K562 (cell line): ENCODE measurements around the gene ELMOD1. TPM values are rescaled to one million over a fixed set of nuclear protein-coding genes. Genes with fewer than 3 reads are reported as not detected.

ENCODE experiments used
- CCAR2 ChIP-seq: fragments of 200-400 bp; formaldehyde crosslinking; IDR thresholded peaks from 2 replicates; pipeline ENCODE4 v1.6.1; 2017; ENCODE audit warnings: mild to moderate bottlenecking, low read depth, low read length
- DDX20 ChIP-seq: fragments of 450-650 bp; IDR thresholded peaks from 2 replicates; pipeline ENCODE4 v1.6.1; 2016; ENCODE audit warnings: missing genetic modification characterization, low read depth, mild to moderate bottlenecking, missing compliant biosample characterization, moderate library complexity
- KDM2B ChIP-seq: fragments of 250-450 bp; sonication (Bioruptor Pico); IDR thresholded peaks from 2 replicates; pipeline ENCODE4 v1.8.0; 2021; ENCODE audit warnings: mild to moderate bottlenecking, moderate library complexity
- PBX2 ChIP-seq, 2 experiments: IDR thresholded peaks in 1 of 2; conservative IDR thresholded peaks in 1 of 2; 2 replicates each; pipeline ENCODE4 v1.6.1; 2016; ENCODE audit warnings: low read depth in 2 of 2, mild to moderate bottlenecking in 1 of 2, missing compliant biosample characterization in 1 of 2, missing genetic modification characterization in 1 of 2, moderate library complexity in 1 of 2
- RBBP5 ChIP-seq: fragments of 200-600 bp; sonication (generic); IDR thresholded peaks from 2 replicates; pipeline ENCODE4 v1.6.1; 2012; ENCODE audit warnings: borderline replicate concordance, mild to moderate bottlenecking, low read length, control low read depth, inconsistent platforms; ENCODE audit not compliant: insufficient read depth, poor library complexity, severe bottlenecking
- SAP30 ChIP-seq: fragments of 200-600 bp; sonication (generic); IDR thresholded peaks from 2 replicates; pipeline ENCODE4 v1.6.1; 2012; ENCODE audit warnings: borderline replicate concordance, low read depth, mild to moderate bottlenecking, moderate library complexity, low read length, control low read depth, inconsistent platforms; ENCODE audit not compliant: insufficient read depth, poor library complexity, severe bottlenecking
- SPI1 ChIP-seq: IDR thresholded peaks from 2 replicates; pipeline ENCODE4 v1.6.1; 2011; ENCODE audit warnings: low read depth, low read length, control low read depth, borderline replicate concordance
- STAT5A ChIP-seq: IDR thresholded peaks from 2 replicates; pipeline ENCODE4 v1.6.1; 2012; ENCODE audit warnings: low read length, inconsistent platforms, borderline replicate concordance
- TBP ChIP-seq: optimal IDR thresholded peaks from 2 replicates; pipeline ENCODE3; 2011; ENCODE audit warnings: low read depth, low read length, improper control_type of control experiment
- ZNF174 ChIP-seq: fragments of 250-450 bp; sonication (Bioruptor Pico); IDR thresholded peaks from 2 replicates; pipeline ENCODE4 v1.4.0; 2020; ENCODE audit warnings: mild to moderate bottlenecking
- ZNF354B ChIP-seq: fragments of 250-450 bp; sonication (Bioruptor Pico); IDR thresholded peaks from 2 replicates; pipeline ENCODE4 v1.4.0; 2020
- ZNF586 ChIP-seq: fragments of 450-650 bp; formaldehyde crosslinking; conservative IDR thresholded peaks from 2 replicates; pipeline ENCODE4 v1.4.0; 2020; ENCODE audit warnings: mild to moderate bottlenecking, moderate library complexity
- polyA plus RNA-seq, 8 experiments: library from polyadenylated mRNA; depleted of rRNA in 4 of 8; stranded (reverse) in 5 of 8; unstranded in 3 of 8; fragments of >200 nt; fragmentation: Nextera tagmentation in 2 of 8; fragmentation: Illumina TruSeq in 1 of 8; extraction: Ambion mirVana in 2 of 8; extraction: Trizol in 1 of 8; gene quantifications; 2 replicates each; pipeline versions ENCODE4 v1.2.1 to v1.2.3, GENCODE V29; 2011 to 2014; ENCODE audit warnings: inconsistent platforms in 1 of 8, missing spikeins in 1 of 8
- total RNA-seq, 7 experiments: library from RNA; depleted of rRNA in 6 of 7; stranded (reverse); fragments of >200 nt in 6 of 7; fragmentation: Illumina TruSeq in 2 of 7; extraction: Trizol in 2 of 7; gene quantifications; 2 replicates each; pipeline versions ENCODE4 v1.2.1 to v1.2.3, GENCODE V29; 2011 to 2021; ENCODE audit warnings: low replicate concordance in 1 of 7
- TF ChIP-seq, protein P1 (sequence below): fragments of 450-650 bp; IDR thresholded peaks from 2 replicates; pipeline ENCODE4 v1.6.1; 2016; ENCODE audit warnings: antibody characterized with exemption
- TF ChIP-seq, protein P2 (sequence below), 2 experiments: fragments of 450-650 bp; formaldehyde crosslinking in 1 of 2; IDR thresholded peaks; 2 replicates each; pipeline versions ENCODE4 v1.4.0 to v1.6.1; 2014 to 2020; ENCODE audit warnings: mild to moderate bottlenecking in 2 of 2, borderline replicate concordance in 1 of 2, low read depth in 1 of 2

The ELMOD1 gene
- total and polyA plus RNA-seq, 9 of the 15 experiments (the other 6 are each of a cell fraction or from before 2014, with no cell fraction given): not detected

DNA sequence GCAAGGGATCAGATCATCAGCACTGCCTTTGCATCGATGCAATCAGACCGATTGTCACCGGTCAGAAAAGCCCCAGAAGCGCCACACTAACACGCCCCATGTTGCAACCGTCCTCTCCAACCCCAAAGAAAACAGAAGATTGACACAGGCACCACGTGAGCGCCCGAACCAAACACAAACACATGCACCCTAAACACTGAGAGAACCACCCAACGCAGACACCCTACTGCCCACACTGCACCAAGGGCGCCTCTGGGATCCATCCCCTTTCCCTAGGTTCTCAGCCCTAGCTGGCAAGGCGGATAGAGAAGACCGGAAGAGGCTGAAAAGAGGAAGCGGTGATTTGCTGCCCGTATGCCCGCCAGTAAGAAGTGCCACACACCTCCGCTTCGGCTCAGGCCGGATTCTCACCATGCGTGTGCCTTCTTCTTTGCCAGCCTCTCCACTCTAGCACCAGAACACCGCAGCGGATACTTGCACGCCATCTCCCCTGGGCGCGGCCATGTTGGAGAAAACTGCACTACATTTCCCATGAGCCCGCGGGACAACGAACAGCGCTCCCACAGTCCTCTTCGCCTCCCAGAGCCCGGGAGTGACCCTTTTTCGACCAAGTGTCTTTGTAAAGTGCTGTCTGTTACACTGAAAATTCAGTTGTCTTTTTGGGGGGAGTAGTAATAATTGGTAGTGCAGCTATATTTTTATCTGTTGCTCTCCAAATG lies 25.6 kb upstream of the ELMOD1 start, which contains the start of gene ALKBH8 (continued):
- TF ChIP-seq SPI1 (peak; percentile 96), PBX2 (CRISPR knock-in tag; IDR thresholded peaks at IDR 0.05; ENCODE audit: low read depth) (no peak), PBX2 (tag; conservative IDR thresholded peaks at IDR 0.05; ENCODE audit: low read depth) (peak; percentile 7; the same call in 1 of the 2 replicates), ZNF354B (CRISPR knock-in tag) (no peak), CCAR2 (no peak), ZNF174 (CRISPR knock-in tag) (no peak), TBP (no peak), SAP30 (peak; percentile 99), STAT5A (no peak), DDX20 (tag) (no peak), RBBP5 (peak; percentile 81), ZNF586 (no peak), KDM2B (CRISPR knock-in tag) (no peak)
- TF ChIP-seq, protein P1, sequence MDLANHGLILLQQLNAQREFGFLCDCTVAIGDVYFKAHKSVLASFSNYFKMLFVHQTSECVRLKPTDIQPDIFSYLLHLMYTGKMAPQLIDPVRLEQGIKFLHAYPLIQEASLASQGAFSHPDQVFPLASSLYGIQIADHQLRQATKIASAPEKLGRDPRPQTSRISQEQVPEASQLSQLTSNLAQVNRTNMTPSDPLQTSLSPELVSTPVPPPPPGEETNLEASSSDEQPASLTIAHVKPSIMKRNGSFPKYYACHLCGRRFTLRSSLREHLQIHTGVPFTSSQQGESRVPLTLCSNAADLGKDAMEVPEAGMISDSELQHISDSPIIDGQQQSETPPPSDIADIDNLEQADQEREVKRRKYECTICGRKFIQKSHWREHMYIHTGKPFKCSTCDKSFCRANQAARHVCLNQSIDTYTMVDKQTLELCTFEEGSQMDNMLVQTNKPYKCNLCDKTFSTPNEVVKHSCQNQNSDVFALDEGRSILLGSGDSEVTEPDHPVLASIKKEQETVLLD: no peak
- TF ChIP-seq, protein P2, sequence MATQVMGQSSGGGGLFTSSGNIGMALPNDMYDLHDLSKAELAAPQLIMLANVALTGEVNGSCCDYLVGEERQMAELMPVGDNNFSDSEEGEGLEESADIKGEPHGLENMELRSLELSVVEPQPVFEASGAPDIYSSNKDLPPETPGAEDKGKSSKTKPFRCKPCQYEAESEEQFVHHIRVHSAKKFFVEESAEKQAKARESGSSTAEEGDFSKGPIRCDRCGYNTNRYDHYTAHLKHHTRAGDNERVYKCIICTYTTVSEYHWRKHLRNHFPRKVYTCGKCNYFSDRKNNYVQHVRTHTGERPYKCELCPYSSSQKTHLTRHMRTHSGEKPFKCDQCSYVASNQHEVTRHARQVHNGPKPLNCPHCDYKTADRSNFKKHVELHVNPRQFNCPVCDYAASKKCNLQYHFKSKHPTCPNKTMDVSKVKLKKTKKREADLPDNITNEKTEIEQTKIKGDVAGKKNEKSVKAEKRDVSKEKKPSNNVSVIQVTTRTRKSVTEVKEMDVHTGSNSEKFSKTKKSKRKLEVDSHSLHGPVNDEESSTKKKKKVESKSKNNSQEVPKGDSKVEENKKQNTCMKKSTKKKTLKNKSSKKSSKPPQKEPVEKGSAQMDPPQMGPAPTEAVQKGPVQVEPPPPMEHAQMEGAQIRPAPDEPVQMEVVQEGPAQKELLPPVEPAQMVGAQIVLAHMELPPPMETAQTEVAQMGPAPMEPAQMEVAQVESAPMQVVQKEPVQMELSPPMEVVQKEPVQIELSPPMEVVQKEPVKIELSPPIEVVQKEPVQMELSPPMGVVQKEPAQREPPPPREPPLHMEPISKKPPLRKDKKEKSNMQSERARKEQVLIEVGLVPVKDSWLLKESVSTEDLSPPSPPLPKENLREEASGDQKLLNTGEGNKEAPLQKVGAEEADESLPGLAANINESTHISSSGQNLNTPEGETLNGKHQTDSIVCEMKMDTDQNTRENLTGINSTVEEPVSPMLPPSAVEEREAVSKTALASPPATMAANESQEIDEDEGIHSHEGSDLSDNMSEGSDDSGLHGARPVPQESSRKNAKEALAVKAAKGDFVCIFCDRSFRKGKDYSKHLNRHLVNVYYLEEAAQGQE (IDR thresholded peaks at IDR 0.05; ENCODE audit: borderline replicate concordance): peak; percentile 32; the same call in 1 of the 2 replicates
- TF ChIP-seq, protein P2 (CRISPR knock-in tag; IDR thresholded peaks at IDR 0.05; ENCODE audit: low read depth): 0 out of 2 replicates have a peak, but pooled peaks have one; percentile 39
